ENCODE results near the gene DGCR2.
A peak's percentile ranks its signal among the peaks of the same experiment; 100 is the strongest.

The DGCR2 gene

DNA sequence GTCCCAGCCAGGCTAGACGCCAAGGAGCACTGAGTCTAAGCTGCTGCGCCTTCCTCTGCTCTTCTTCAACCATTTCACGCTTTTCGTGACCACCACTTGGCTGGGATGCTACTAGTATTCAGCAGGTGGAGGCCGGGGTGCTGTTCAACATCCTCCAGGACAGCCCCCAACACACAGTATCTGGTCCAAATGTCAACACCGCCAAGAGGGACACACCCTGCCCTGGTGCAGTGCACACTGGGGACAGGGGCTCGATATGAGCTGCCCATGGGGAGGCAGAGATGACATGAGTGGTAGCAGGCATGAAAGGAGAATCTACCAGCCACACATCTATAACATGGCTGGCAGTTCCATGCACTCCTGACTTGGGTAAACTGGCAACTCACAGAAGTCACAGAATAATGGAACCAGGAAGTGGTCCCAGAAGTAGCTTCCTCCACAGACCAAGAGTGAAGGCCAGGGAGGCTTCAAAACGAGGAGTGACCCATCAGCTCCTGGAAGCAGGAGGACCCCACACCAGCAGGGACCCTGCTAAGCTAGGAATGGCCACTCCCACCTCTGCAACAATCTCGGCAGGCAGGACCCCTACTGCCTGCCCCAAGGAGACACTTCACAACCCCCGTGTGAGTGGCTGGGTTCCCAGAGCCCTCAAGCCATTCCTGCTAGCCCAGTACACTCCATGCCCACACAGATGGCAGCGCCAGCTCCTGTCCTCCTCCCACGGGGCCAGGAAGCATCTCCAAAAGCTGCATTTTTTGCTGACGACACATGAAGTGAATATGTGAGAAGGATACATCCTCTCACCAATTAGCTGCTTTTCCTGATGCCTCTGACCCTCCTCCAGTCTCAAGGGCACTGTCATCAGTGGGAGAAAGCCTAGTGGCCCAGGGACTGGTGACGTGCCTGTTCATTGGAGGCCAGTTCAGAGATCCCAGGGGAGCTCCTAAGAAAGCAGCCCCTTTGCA, 78.8 kb downstream of the DGCR2 start:
- Mint-ChIP-seq H3K4me3 (no peak overlapping the region), H3K4me1 (no peaks in the 10 kb centered on the region), H3K27ac (no peak overlapping the region), H3K9me3 (no peaks in the 10 kb centered on the region), H3K36me3 (peaks cover 65% of the 10 kb centered on the region)
- DNase-seq (ENCODE audit: low spot score in 2 of 2) (no peak), ATAC-seq (no peak)

DNA sequence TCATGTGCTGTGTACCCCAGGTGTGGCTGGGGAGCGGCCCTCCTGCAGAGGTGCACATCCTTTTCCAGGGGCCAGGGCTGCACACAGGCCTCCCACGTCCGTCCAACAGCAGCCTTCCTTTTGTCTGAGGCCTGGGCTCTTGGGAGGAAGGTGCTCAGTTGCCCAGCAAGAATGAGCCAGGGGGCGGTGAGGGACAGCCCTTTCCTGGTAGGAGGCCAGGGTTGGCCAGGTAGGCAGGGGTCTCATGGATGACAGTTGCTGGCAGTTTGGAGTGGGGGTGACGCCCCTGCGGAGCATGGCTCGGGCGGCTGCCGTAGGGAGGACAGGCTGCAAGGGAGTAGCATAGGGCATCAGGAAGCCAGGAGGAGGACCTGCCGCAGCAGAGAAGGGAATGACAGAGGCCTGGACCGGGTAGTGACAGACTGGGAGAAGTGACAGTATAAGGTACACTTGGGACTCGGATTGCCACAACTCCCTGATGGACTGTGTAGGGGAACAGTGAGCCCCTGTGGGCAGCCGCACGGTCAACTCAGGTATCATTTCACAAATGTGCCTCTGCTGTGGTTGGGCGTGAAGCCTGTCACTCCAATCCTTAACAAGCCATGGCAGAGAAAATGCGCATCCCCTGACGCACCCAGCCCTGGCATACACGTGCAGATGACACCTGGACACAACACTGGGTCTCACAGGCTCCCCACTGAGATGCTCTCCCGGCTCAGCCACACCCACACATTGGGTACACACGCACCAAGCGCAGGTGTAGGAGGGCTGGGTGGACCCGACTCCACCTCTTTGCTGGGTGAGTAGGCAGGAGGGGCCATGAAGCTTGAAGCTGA, 79.7 kb downstream of the DGCR2 start:
- Mint-ChIP-seq H3K4me3 (no peak overlapping the region), H3K27ac (no peak overlapping the region), H3K36me3 (peaks cover 56% of the 10 kb centered on the region), H3K9me3 (no peaks in the 10 kb centered on the region), H3K4me1 (peaks cover 1% of the 10 kb centered on the region)
- DNase-seq (ENCODE audit: low spot score in 2 of 2) (no peak), ATAC-seq (no peak)

GRCh38 chr22:19041704-19042074, 80.5 kb downstream of the DGCR2 start:
- peaks cover 48% of the 10 kb centered on the region for H3K36me3 Mint-ChIP-seq
- no peak overlapping the region for H3K4me3 Mint-ChIP-seq
- no peaks in the 10 kb centered on the region for H3K9me3 Mint-ChIP-seq
- ATAC-seq = no peak
- DNase-seq (ENCODE audit: low spot score in 2 of 2) = no peak
- no peak overlapping the region for H3K27ac Mint-ChIP-seq
- peaks cover 8% of the 10 kb centered on the region for H3K4me1 Mint-ChIP-seq

GRCh38 chr22:19040888-19041703, 81.1 kb downstream of the DGCR2 start:
- Mint-ChIP-seq H3K27ac (peak overlapping the region; percentile 43), H3K36me3 (peaks cover 42% of the 10 kb centered on the region), H3K4me1 (peaks cover 14% of the 10 kb centered on the region), H3K9me3 (no peaks in the 10 kb centered on the region), H3K4me3 (no peak overlapping the region)
- DNase-seq (ENCODE audit: low spot score in 2 of 2) (no peak), ATAC-seq (no peak)

DNA sequence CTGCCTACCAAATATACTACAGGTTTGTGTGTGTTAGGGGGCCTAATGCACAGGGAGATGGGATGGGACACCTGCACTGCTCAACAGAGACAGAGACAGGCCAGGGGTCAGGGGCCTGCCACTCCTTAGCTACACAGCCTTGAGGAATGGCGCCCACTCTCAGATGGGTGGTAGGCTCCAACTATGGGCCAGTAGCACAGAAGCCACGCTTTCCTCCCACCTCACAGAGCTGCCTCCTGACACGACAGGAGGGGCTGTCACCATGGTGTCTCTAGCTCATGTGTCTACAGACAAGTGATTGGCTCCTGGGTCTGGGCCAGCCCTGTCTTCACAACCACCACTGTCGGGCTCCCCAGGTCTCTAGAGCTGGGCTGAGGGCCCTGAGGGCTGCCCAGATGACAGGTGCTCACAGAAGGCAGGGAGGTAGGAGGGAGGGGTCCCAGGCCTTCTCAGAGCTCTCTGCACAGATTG, 81.8 kb downstream of the DGCR2 start:
- no peak for ATAC-seq
- Mint-ChIP-seq H3K4me3 (no peak overlapping the region), H3K36me3 (peaks cover 35% of the 10 kb centered on the region), H3K9me3 (no peaks in the 10 kb centered on the region), H3K27ac (peak overlapping the region; percentile 43), H3K4me1 (peaks cover 21% of the 10 kb centered on the region)
- no peak for DNase-seq (ENCODE audit: low spot score in 2 of 2)

DNA sequence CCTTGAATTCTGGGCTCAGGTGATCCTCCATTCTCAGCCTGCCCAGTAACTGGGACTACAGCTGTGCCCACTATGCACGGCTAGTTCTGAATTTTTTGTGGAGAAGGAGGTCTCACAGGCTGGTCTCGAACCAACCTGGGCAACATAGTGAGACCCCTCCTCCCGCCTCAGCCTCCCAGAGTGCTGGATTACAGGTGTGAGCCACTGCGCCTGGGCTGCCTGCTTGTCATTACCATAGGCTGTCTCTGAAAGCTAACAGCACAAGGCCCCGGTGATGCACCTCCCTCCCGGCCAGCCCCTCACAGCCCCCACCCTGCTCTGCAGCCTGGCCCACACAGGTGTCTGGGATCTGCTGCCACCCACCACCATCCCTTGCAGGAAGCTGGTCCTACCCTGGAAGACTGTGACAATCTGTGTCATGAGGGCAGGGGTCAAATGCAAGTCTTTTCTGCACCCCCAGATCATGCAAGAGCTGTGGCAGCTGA, 82.4 kb downstream of the DGCR2 start:
- Mint-ChIP-seq H3K4me1 (peaks cover 22% of the 10 kb centered on the region), H3K36me3 (peaks cover 29% of the 10 kb centered on the region), H3K9me3 (no peaks in the 10 kb centered on the region), H3K27ac (peak overlapping the region; percentile 43), H3K4me3 (no peak overlapping the region)
- DNase-seq (ENCODE audit: low spot score in 2 of 2) (no peak), ATAC-seq (no peak)

DNA sequence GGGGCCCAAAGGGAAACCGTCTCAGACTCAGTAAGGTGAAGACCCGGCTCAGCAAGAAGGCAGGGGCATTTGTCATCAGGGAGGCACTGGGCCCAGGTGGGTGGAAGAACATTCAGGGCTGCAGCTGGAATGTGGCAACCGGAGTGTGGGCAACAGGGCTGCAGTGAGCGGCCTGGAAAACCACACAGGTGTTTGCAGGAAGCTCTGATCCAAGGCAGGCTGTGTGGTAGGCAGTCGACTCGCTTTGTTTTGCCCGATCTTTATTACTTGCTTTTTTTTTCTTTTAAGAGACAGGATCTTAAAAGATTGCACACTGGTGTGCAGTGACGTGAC, 82.8 kb downstream of the DGCR2 start:
- no peaks in the 10 kb centered on the region for H3K9me3 Mint-ChIP-seq
- ATAC-seq = no peak
- no peak overlapping the region for H3K4me3 Mint-ChIP-seq
- DNase-seq (ENCODE audit: low spot score in 2 of 2) = no peak
- H3K4me1 Mint-ChIP-seq = peaks cover 22% of the 10 kb centered on the region
- H3K36me3 Mint-ChIP-seq = peaks cover 25% of the 10 kb centered on the region
- no peak overlapping the region for H3K27ac Mint-ChIP-seq

GRCh38 chr22:19038728-19039447, 83.3 kb downstream of the DGCR2 start:
- Mint-ChIP-seq H3K27ac (no peak overlapping the region), H3K4me3 (no peak overlapping the region), H3K9me3 (no peaks in the 10 kb centered on the region), H3K36me3 (peaks cover 21% of the 10 kb centered on the region), H3K4me1 (peaks cover 22% of the 10 kb centered on the region)
- DNase-seq (ENCODE audit: low spot score in 2 of 2) = no peak
- ATAC-seq = no peak

DNA sequence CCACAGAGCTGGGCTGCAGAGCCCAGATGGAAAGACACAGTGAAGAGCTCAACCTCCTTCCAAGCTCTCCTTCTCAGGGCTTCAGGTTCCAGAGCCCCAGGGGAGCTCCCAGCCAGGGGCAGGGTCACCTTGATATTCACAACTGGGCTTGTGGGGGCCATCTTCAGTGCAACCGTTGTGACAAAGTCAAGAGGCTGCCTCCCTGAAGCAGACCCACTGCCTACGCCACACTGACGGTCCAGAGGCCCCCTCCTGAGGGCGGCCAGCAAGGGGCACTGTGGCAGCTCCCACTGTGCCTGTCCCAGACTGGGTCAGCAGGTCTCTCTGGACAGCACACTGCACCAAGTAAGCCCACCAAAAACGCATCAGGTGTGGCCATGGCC, 84.1 kb downstream of the DGCR2 start:
- no peaks in the 10 kb centered on the region for H3K9me3 Mint-ChIP-seq
- H3K4me3 Mint-ChIP-seq = no peak overlapping the region
- no peak for DNase-seq (ENCODE audit: low spot score in 2 of 2)
- peaks cover 21% of the 10 kb centered on the region for H3K36me3 Mint-ChIP-seq
- H3K4me1 Mint-ChIP-seq = peaks cover 22% of the 10 kb centered on the region
- no peak for ATAC-seq
- no peak overlapping the region for H3K27ac Mint-ChIP-seq

DNA sequence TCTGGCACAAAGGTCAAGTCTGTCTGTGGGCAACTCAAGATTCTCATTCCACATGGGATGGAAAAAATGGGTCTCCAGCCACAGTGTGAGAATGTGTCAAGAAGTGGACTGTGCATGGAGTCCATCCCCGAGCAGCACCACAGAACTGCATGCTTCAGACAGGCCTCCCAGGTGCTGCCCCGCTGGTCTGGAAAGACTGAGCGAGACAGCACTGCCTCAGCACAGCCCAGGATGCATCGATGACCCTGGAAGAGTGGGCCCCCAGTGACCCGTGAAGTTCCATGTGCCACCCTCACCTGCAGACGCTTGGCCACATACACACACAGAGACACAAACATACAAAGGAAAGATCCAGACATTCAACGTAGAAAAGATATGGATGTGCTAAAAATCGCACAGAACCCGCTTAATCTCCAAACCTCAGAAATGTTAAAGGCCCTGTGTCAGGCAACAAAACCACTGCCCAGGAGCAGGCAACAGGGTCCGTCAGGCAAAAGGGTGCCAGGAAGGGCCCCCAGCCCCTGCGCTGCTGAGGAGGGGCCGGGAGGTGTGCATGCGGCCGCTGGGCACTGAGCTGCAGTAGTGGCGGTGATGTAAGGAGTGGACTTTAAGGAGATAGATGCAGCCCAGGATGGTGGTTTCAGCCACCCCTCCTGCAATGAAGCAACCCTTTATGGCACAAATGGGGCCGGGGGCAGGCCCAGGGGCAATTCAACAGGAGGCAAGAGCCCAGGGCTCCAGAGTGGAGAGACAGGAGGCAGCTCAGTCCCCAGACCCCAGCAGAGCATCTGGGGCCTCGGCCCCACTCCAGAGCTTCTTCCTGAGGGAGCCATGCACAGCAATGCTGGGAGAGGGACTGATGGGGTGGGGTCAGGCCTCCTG, 84.7 kb downstream of the DGCR2 start:
- H3K4me1 Mint-ChIP-seq = peaks cover 22% of the 10 kb centered on the region
- no peak overlapping the region for H3K27ac Mint-ChIP-seq
- H3K9me3 Mint-ChIP-seq = no peaks in the 10 kb centered on the region
- ATAC-seq = no peak
- peaks cover 21% of the 10 kb centered on the region for H3K36me3 Mint-ChIP-seq
- H3K4me3 Mint-ChIP-seq = no peak overlapping the region
- no peak for DNase-seq (ENCODE audit: low spot score in 2 of 2)

GRCh38 chr22:19036523-19037273, 85.5 kb downstream of the DGCR2 start:
- ATAC-seq = no peak
- peaks cover 22% of the 10 kb centered on the region for H3K4me1 Mint-ChIP-seq
- no peak overlapping the region for H3K4me3 Mint-ChIP-seq
- peaks cover 18% of the 10 kb centered on the region for H3K36me3 Mint-ChIP-seq
- H3K27ac Mint-ChIP-seq = no peak overlapping the region
- no peaks in the 10 kb centered on the region for H3K9me3 Mint-ChIP-seq
- no peak for DNase-seq (ENCODE audit: low spot score in 2 of 2)

GRCh38 chr22:19036229-19036522, 86.0 kb downstream of the DGCR2 start:
- no peak for DNase-seq (ENCODE audit: low spot score in 2 of 2)
- no peak for ATAC-seq
- Mint-ChIP-seq H3K27ac (no peak overlapping the region), H3K4me3 (no peak overlapping the region), H3K36me3 (peaks cover 15% of the 10 kb centered on the region), H3K4me1 (peaks cover 22% of the 10 kb centered on the region), H3K9me3 (no peaks in the 10 kb centered on the region)

DNA sequence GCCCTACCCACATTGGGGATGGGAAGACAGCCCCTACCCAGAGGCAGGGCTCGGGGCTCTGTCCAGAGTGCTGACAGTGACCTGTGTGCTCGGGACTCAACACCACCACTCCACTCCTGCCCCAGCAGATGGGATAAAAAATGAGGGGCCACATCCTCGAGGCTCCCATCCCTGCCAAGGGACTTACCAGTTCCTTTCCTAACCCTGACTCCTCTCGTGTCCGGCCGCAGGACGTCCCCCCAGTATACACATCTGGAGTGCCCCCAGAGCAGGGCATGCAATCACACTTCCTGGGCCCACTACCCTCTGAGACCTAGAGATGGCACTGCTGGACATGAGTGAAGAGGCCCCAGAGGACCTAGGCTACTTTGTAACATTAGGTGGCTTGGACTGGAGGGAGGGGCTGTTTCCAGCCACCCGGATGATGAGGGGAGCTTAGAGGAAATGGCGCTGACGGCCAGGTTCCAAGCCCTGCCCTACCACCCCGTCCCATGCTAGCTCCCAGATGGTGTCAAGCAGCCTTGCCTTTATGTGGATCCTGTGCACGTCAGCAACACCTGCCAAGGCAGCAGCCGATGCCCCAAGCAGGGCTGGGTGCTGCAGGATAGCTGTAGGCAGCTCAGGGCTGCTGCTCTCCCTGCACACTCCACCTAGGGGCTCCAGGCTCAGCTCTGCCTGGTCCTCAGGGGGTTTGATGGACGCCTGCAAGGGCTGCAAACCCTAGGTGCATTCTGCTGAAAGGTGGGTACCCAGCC, 86.6 kb downstream of the DGCR2 start:
- H3K9me3 Mint-ChIP-seq = no peaks in the 10 kb centered on the region
- H3K4me1 Mint-ChIP-seq = peaks cover 22% of the 10 kb centered on the region
- ATAC-seq (no peak), DNase-seq (ENCODE audit: low spot score in 2 of 2) (no peak)
- no peak overlapping the region for H3K27ac Mint-ChIP-seq
- H3K4me3 Mint-ChIP-seq = no peak overlapping the region
- H3K36me3 Mint-ChIP-seq = peaks cover 14% of the 10 kb centered on the region
